Activated CD8-positive, alpha-beta memory T cell treated with anti-CD3 and anti-CD28 coated beads, Interleukin-2, amount 50 U/mL, for 48 hours (primary cell): ENCODE results near the gene GZF1.
A peak's percentile ranks its signal among the peaks of the same experiment; 100 is the strongest.

Experiments
- DNase-seq: peaks from one replicate; pipeline ENCODE4 v3.0.0-alpha.2; 2020

The GZF1 gene

GRCh38 chr20:23361476-23362391 lies at the start of gene GZF1:
Gene GZF1 (plus strand): TSS chr20:23362182. CDS start chr20:23364384, 2,202 bp downstream.
- peak; percentile 100 for DNase-seq

- no peak for DNase-seq
Observed at GRCh38 chr20:23313271-23313670, 48.7 kb upstream of the GZF1 start.

GRCh38 chr20:23314699-23315098 lies 47.3 kb upstream of the GZF1 start:
- no peak for DNase-seq

GRCh38 chr20:23315099-23315498 lies 46.9 kb upstream of the GZF1 start:
- DNase-seq = no peak

GRCh38 chr20:23316626-23317025 lies 45.4 kb upstream of the GZF1 start:
- no peak for DNase-seq

GRCh38 chr20:23317081-23317480 lies 44.9 kb upstream of the GZF1 start:
- DNase-seq = no peak

- DNase-seq = no peak
Observed at GRCh38 chr20:23318347-23318746, 43.6 kb upstream of the GZF1 start.

GRCh38 chr20:23320317-23320716 lies 41.7 kb upstream of the GZF1 start:
- no peak for DNase-seq

GRCh38 chr20:23325107-23325506 lies 36.9 kb upstream of the GZF1 start:
- no peak for DNase-seq

GRCh38 chr20:23326774-23327173 lies 35.2 kb upstream of the GZF1 start:
- no peak for DNase-seq

GRCh38 chr20:23327617-23328333 lies 34.2 kb upstream of the GZF1 start:
- no peak for DNase-seq

GRCh38 chr20:23331450-23332350 lies 30.3 kb upstream of the GZF1 start:
- no peak for DNase-seq

GRCh38 chr20:23332467-23332866 lies 29.5 kb upstream of the GZF1 start:
- DNase-seq = no peak

- no peak for DNase-seq
Observed at GRCh38 chr20:23334111-23334510, 27.9 kb upstream of the GZF1 start.

GRCh38 chr20:23335521-23335920 lies 26.5 kb upstream of the GZF1 start:
- DNase-seq = no peak

- DNase-seq = no peak
Observed at GRCh38 chr20:23336476-23336875, 25.5 kb upstream of the GZF1 start.

- DNase-seq = no peak
Observed at GRCh38 chr20:23337312-23337711, 24.7 kb upstream of the GZF1 start.

- no peak for DNase-seq
Observed at GRCh38 chr20:23339986-23340385, 22.0 kb upstream of the GZF1 start.

- no peak for DNase-seq
Observed at GRCh38 chr20:23340524-23340923, 21.5 kb upstream of the GZF1 start.

- no peak for DNase-seq
Observed at GRCh38 chr20:23341073-23341472, 20.9 kb upstream of the GZF1 start.

GRCh38 chr20:23343590-23343989 lies 18.4 kb upstream of the GZF1 start:
- DNase-seq = no peak

- DNase-seq = no peak
Observed at GRCh38 chr20:23344336-23344735, 17.6 kb upstream of the GZF1 start.

- DNase-seq = no peak
Observed at GRCh38 chr20:23346002-23346401, 16.0 kb upstream of the GZF1 start.
